A549 treated with GW870086 at 1 μM for 4 hours (cell line): ENCODE measurements around the gene APOO. TPM values are rescaled to one million over a fixed set of nuclear protein-coding genes. Genes with fewer than 3 reads are reported as not detected.

Experiments
- total RNA-seq: library from RNA; stranded (reverse); fragments of 200-300 nt; extraction: Qiagen RNA extraction; gene quantifications from 5 replicates; pipeline ENCODE4 v1.2.3, GENCODE V29; 2022; ENCODE audit warnings: low read depth

Gene APOO
- total RNA-seq: 28.1 to 38.0 TPM (median 32.9 TPM) in 5 replicates

GRCh38 chrX:23907498-23908218, at the start of gene APOO, which contains the start of gene CXorf58:
TSS of gene APOO (minus strand) at chrX:23907938. CDS start at chrX:23907702, 236 bp downstream.
TSS of gene CXorf58 (plus strand) at chrX:23908006. CDS start at chrX:23910303, 2,297 bp downstream.

Other genes starting within 250 kb of the APOO start
- gene PRDX4, start 240.4 kb downstream of the APOO start, total RNA-seq: 263 to 296 TPM (median 291 TPM) in 5 replicates
- 93.4 to 105 TPM (median 103 TPM) in 5 replicates for gene ACOT9, start 164.7 kb downstream of the APOO start, total RNA-seq
- 345 to 477 TPM (median 435 TPM) in 5 replicates for gene SAT1, start 124.8 kb downstream of the APOO start, total RNA-seq
- 0.07 to 0.19 TPM (median 0.11 TPM) in 4 of 5 replicates, not detected in the other for gene CXorf58, start 68 bp upstream of the APOO start, total RNA-seq
- 3.4 to 4.6 TPM (median 3.7 TPM) in 5 replicates for gene KLHL15, start 119.2 kb upstream of the APOO start, total RNA-seq
- gene EIF2S3, start 147.0 kb upstream of the APOO start, total RNA-seq: 119 to 195 TPM (median 140 TPM) in 5 replicates
- 7.7 to 10.5 TPM (median 9.2 TPM) in 5 replicates for gene ZFX, start 241.8 kb upstream of the APOO start, total RNA-seq